Right forelimb (tissue), 1 donor: ENCODE data around the gene CNNM4.

Experiments used
- DNase-seq: peaks from one replicate; pipeline ENCODE4 v3.0.0-alpha.2; 2018

Gene CNNM4

GRCh38 chr2:96861074-96861473, 100.4 kb downstream of the CNNM4 start:
- DNase-seq: no peak
